ENCODE data around the gene IQGAP2.
"Not testable (repeated sequence)": the region's sequence is repeated elsewhere in the genome, so short reads cannot be mapped to it uniquely, and the experiment has no call there.

DNA sequence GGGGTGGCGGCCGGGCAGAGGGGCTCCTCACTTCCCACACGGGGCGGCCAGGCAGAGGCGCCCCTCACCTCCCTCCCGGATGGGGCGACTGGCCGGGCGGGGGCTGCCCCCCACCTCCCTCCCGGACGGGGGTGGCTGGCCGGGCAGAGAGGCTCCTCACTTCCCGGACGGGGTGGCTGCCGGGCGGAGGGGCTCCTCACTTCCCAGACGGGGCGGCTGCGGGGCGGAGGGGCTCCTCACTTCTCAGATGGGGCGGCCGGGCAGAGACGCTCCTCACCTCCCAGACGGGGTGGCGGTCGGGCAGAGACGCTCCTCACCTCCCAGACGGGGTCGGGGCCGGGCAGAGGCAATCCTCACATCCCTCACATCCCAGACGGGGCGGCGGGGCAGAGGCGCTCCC, 147.8 kb downstream of the IQGAP2 start:
- TF ChIP-seq CTCF (IDR thresholded peaks at IDR 0.05); EZH2 (IDR thresholded peaks at IDR 0.05; ENCODE audit: borderline replicate concordance, insufficient read depth, low read depth, low read length, poor library complexity, severe bottlenecking): not testable (repeated sequence)
